Hepatocyte (in vitro differentiated cells): ENCODE data around the gene DEFB123. TPM values are rescaled to one million over a fixed set of nuclear protein-coding genes. Genes with fewer than 3 reads are reported as not detected.

Source experiments
- DNase-seq: peaks from one replicate; pipeline ENCODE4 v3.0.0-alpha.2; 2016; ENCODE audit warnings: low spot score
- H2AFZ ChIP-seq: fragments of 200-600 bp; sonication (generic); 2 replicates; pipeline ENCODE4 v1.6.0; 2016; ENCODE audit warnings: antibody characterized with exemption, mild to moderate bottlenecking
- H3K27ac ChIP-seq: fragments of 200-600 bp; sonication (generic); 2 replicates; pipeline ENCODE4 v1.5.1; 2016; ENCODE audit warnings: mild to moderate bottlenecking
- H3K27me3 ChIP-seq: fragments of 200-600 bp; sonication (generic); 2 replicates; pipeline ENCODE4 v1.6.1; 2016
- H3K36me3 ChIP-seq: fragments of 200-600 bp; sonication (generic); replicated peaks from 2 replicates; pipeline ENCODE4 v1.5.1; 2016; ENCODE audit warnings: low read depth; ENCODE audit not compliant: insufficient read depth
- H3K4me1 ChIP-seq: fragments of 200-600 bp; sonication (generic); 2 replicates; pipeline ENCODE4 v1.5.1; 2016; ENCODE audit warnings: mild to moderate bottlenecking, moderate library complexity; ENCODE audit not compliant: insufficient read depth
- H3K4me2 ChIP-seq: fragments of 200-600 bp; sonication (generic); 2 replicates; pipeline ENCODE4 v1.6.0; 2016
- H3K4me3 ChIP-seq: fragments of 200-600 bp; sonication (generic); 2 replicates; pipeline ENCODE4 v1.5.1; 2016; ENCODE audit warnings: mild to moderate bottlenecking
- H3K79me2 ChIP-seq: fragments of 200-600 bp; sonication (generic); 2 replicates; pipeline ENCODE4 v1.6.0; 2017; ENCODE audit warnings: mild to moderate bottlenecking
- H3K9me2 ChIP-seq: fragments of 200-600 bp; sonication (generic); replicated peaks from 2 replicates; pipeline ENCODE4 v1.6.0; 2017; ENCODE audit warnings: mild to moderate bottlenecking; ENCODE audit not compliant: insufficient read depth
- H3K9me3 ChIP-seq: fragments of 200-600 bp; sonication (generic); 2 replicates; pipeline ENCODE4 v1.5.1; 2016; ENCODE audit warnings: low read depth, mild to moderate bottlenecking
- H4K20me1 ChIP-seq: fragments of 200-600 bp; sonication (generic); 2 replicates; pipeline ENCODE4 v1.6.0; 2016; ENCODE audit warnings: mild to moderate bottlenecking; ENCODE audit not compliant: insufficient read depth, poor library complexity, severe bottlenecking
- EZH2 ChIP-seq: fragments of 200-600 bp; sonication (generic); IDR thresholded peaks from 2 replicates; pipeline ENCODE4 v1.6.1; 2016; ENCODE audit warnings: antibody characterized with exemption, mild to moderate bottlenecking, borderline replicate concordance
- EZH2phosphoT487 ChIP-seq: fragments of 200-600 bp; sonication (generic); IDR thresholded peaks from one replicate; pipeline ENCODE4 v1.6.1; 2018; ENCODE audit warnings: antibody characterized with exemption, mild to moderate bottlenecking, low read depth, moderate library complexity; ENCODE audit not compliant: unreplicated experiment, severe bottlenecking
- WGBS: methylation state at CpG from one replicate; pipeline ENCODE4 v1.1.6; 2016; ENCODE audit warnings: low lambda C conversion rate; ENCODE audit errors: missing lambda C conversion rate; 5-methylcytosine and 5-hydroxymethylcytosine counted together
- polyA plus RNA-seq: library from polyadenylated mRNA; unstranded; fragments of >200 nt; fragmentation: Nextera tagmentation; extraction: Ambion mirVana; gene quantifications from 2 replicates; pipeline ENCODE4 v1.2.1, GENCODE V29; 2016
- total RNA-seq: library from RNA; depleted of rRNA; stranded (reverse); fragments of >200 nt; gene quantifications from 2 replicates; pipeline ENCODE4 v1.2.3, GENCODE V29; 2014
- TF ChIP-seq, protein P1 (sequence below): fragments of 200-600 bp; sonication (generic); IDR thresholded peaks from 2 replicates; pipeline ENCODE4 v1.5.1; 2016; ENCODE audit warnings: antibody characterized with exemption, mild to moderate bottlenecking; ENCODE audit not compliant: poor library complexity

The DEFB123 gene
- total and polyA plus RNA-seq, 2 experiments from 2014 or later = not detected

DNA sequence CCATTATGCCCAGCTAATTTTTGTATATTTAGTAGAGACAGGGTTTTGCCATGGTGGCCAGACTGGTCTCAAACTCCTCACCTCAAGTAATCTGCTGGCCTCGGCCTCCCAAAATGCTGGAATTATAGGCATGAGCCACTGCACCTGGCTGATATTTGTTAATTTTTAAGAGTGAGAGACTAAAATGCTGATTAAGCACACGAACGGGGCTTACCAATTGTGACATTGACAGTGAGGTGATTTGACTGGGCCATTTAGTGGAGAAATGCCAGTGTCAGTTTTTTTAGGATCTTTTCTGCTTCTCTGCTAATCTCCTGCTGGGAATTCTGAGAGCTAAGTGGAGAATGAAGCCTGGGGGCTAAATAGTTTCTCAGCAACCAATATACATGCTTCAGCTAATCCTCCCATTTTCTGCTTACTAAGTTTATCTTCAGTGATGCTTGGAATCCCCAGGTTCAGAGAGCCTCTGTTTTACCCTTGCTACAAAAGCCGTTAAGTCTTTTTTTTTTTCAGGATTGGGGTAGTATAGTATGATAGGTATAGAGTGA lies 9.8 kb upstream of the DEFB123 start:
- 54% methylated on average over 4 of the region's 4 CpGs for WGBS
- H3K36me3 ChIP-seq = no peaks in the 10 kb centered on the region
- TF ChIP-seq EZH2 = no peak
- TF ChIP-seq, protein P1, sequence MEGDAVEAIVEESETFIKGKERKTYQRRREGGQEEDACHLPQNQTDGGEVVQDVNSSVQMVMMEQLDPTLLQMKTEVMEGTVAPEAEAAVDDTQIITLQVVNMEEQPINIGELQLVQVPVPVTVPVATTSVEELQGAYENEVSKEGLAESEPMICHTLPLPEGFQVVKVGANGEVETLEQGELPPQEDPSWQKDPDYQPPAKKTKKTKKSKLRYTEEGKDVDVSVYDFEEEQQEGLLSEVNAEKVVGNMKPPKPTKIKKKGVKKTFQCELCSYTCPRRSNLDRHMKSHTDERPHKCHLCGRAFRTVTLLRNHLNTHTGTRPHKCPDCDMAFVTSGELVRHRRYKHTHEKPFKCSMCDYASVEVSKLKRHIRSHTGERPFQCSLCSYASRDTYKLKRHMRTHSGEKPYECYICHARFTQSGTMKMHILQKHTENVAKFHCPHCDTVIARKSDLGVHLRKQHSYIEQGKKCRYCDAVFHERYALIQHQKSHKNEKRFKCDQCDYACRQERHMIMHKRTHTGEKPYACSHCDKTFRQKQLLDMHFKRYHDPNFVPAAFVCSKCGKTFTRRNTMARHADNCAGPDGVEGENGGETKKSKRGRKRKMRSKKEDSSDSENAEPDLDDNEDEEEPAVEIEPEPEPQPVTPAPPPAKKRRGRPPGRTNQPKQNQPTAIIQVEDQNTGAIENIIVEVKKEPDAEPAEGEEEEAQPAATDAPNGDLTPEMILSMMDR = no peak
- no peak for TF ChIP-seq EZH2phosphoT487

GRCh38 chr20:31446084-31446819 lies 5.8 kb downstream of the DEFB123 start:
- 73% methylated on average over 12 of the region's 12 CpGs for WGBS

More for the DNA sequence above, 9.8 kb upstream of the DEFB123 start:
- H3K79me2 ChIP-seq = no peaks in the 10 kb centered on the region
- no peaks in the 10 kb centered on the region for H3K4me1 ChIP-seq
- no peak overlapping the region for H3K4me3 ChIP-seq
- no peaks in the 10 kb centered on the region for H3K9me3 ChIP-seq
- H4K20me1 ChIP-seq = no peaks in the 10 kb centered on the region
- H3K9me2 ChIP-seq = no peaks in the 10 kb centered on the region
- no peak overlapping the region for H3K4me2 ChIP-seq
- no peak overlapping the region for H2AFZ ChIP-seq
- DNase-seq = no peak
- no peaks in the 10 kb centered on the region for H3K27me3 ChIP-seq
- H3K27ac ChIP-seq = no peak overlapping the region

GRCh38 chr20:31449511-31450414 lies 9.3 kb downstream of the DEFB123 start:
- Histone ChIP-seq H3K4me1 (no peaks in the 10 kb centered on the region), H3K27me3 (no peaks in the 10 kb centered on the region), H3K27ac (no peak overlapping the region), H3K9me3 (no peaks in the 10 kb centered on the region), H3K36me3 (no peaks in the 10 kb centered on the region), H4K20me1 (no peaks in the 10 kb centered on the region), H3K4me3 (no peak overlapping the region), H3K79me2 (no peaks in the 10 kb centered on the region), H3K4me2 (no peak overlapping the region), H3K9me2 (no peaks in the 10 kb centered on the region), H2AFZ (no peak overlapping the region)
- TF ChIP-seq, protein P1 = no peak
- TF ChIP-seq EZH2 = no peak
- TF ChIP-seq EZH2phosphoT487 = no peak
- no peak for DNase-seq
- 72% methylated on average over 8 of the region's 8 CpGs for WGBS

More at GRCh38 chr20:31446084-31446819, 5.8 kb downstream of the DEFB123 start:
- Histone ChIP-seq H3K27ac (no peak overlapping the region), H4K20me1 (no peaks in the 10 kb centered on the region), H3K27me3 (no peaks in the 10 kb centered on the region), H3K9me2 (no peaks in the 10 kb centered on the region), H3K79me2 (no peaks in the 10 kb centered on the region), H2AFZ (no peak overlapping the region), H3K4me2 (no peak overlapping the region), H3K4me1 (no peaks in the 10 kb centered on the region), H3K9me3 (no peaks in the 10 kb centered on the region), H3K36me3 (no peaks in the 10 kb centered on the region), H3K4me3 (no peak overlapping the region)
- TF ChIP-seq EZH2 (no peak), EZH2phosphoT487 (no peak)
- DNase-seq = no peak
